ENCODE measurements around the gene WWOX.

WWOX gene

DNA sequence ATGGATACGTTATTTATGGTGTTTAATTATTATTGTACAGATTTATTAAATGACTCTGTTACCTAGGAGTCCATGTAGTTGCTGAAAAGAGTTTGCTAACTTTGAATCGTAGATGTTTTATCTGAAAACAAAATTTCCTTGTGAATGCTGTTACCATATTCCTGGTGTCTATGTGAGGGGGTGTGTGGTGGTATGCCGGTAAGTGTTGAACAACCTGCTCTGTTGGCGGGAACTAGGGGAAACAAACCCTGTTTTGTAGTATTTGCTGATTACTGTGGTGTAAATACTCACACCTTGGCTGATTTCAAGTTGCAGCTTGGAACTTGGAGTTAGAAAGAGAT, 386.4 kb downstream of the WWOX start:
- TF ChIP-seq, protein P1, sequence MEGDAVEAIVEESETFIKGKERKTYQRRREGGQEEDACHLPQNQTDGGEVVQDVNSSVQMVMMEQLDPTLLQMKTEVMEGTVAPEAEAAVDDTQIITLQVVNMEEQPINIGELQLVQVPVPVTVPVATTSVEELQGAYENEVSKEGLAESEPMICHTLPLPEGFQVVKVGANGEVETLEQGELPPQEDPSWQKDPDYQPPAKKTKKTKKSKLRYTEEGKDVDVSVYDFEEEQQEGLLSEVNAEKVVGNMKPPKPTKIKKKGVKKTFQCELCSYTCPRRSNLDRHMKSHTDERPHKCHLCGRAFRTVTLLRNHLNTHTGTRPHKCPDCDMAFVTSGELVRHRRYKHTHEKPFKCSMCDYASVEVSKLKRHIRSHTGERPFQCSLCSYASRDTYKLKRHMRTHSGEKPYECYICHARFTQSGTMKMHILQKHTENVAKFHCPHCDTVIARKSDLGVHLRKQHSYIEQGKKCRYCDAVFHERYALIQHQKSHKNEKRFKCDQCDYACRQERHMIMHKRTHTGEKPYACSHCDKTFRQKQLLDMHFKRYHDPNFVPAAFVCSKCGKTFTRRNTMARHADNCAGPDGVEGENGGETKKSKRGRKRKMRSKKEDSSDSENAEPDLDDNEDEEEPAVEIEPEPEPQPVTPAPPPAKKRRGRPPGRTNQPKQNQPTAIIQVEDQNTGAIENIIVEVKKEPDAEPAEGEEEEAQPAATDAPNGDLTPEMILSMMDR (IDR thresholded peaks at IDR 0.05): no peak
- Histone ChIP-seq H3K4me1 (peaks cover 0 to 5% (median 0%) of the 10 kb centered on the region in 4 donors), H3K36me3 (no peaks in the 10 kb centered on the region), H3K27ac (no peak overlapping the region), H3K9me3 (no peaks in the 10 kb centered on the region), H3K4me3 (no peak overlapping the region), H3K27me3 (no peaks in the 10 kb centered on the region)
- no peak for DNase-seq
- intact Hi-C loops (cut with DNase I; ENCODE audit: low total_unique reads): no loop called here

DNA sequence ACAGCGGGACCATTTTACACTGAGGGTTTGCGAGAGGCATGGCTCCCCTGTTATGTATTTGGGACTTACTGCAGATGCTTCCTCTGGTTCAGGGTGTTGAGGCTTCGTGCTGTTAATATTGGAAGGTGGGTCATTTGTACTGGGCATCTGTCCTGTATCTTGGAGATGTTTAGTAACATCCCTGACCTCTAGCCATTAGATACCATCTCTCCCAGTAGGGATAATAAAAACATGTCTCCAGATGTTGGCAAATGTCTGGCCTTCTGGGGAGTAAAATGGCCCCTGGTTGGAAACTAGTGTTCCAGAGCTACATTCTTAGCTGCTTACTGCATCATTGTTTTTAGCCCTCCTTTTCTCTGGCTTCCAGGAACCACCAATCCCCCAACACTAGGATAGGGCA, 388.0 kb downstream of the WWOX start:
- intact Hi-C loops (cut with DNase I; ENCODE audit: low total_unique reads): no loop called here
- H3K9me3 ChIP-seq: no peaks in the 10 kb centered on the region
- no peak overlapping the region for H3K4me3 ChIP-seq
- peaks cover 0 to 10% (median 0%) of the 10 kb centered on the region in 4 donors for H3K4me1 ChIP-seq
- H3K27me3 ChIP-seq: no peaks in the 10 kb centered on the region
- no peaks in the 10 kb centered on the region for H3K36me3 ChIP-seq
- TF ChIP-seq, protein P1 (IDR thresholded peaks at IDR 0.05): no peak
- DNase-seq: no peak
- no peak overlapping the region for H3K27ac ChIP-seq

DNA sequence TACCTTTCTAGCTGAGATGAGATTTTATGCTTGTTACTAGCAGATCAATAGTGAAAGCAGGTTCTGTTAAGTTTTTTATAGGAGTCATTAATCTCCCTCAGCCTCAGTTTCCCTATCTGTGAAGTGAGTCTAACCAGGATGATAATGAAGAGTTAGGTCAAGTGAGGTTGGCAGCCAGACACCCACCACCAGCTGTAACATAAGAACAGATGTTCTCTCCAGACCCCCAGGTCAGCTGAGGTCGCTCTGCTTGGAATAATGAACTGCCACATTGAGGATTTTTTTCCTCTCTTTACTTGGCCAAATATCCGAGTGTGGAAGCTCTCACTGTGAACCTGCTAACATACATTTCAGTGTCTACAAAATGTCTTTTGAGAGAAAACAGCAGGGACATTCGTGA, 389.6 kb downstream of the WWOX start:
- Histone ChIP-seq H3K27me3 (no peaks in the 10 kb centered on the region), H3K27ac (no peak overlapping the region), H3K4me3 (no peak overlapping the region), H3K9me3 (no peaks in the 10 kb centered on the region), H3K4me1 (peaks cover 0 to 10% (median 0%) of the 10 kb centered on the region in 4 donors), H3K36me3 (no peaks in the 10 kb centered on the region)
- DNase-seq: no peak
- TF ChIP-seq, protein P1 (IDR thresholded peaks at IDR 0.05): no peak
- intact Hi-C loops (cut with DNase I; ENCODE audit: low total_unique reads): no loop called here

DNA sequence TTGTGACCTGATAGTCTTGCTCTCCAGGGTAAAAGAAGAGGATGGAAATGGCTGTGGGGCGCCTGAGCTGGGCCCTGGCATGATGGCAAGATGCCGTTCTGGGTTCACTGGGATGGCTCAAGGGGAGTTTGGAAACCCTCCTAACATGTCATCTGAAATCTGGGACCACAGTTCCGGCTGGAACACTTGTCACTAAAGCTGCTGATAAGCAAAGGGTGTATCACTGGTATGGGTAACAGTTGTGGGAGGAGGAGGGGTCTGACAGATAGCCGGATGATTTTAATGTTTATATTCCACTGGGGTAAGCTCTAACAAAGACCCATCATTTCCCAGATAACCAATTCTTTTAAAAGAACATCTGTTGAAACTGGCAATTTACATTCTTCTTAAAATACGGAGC, 390.2 kb downstream of the WWOX start:
- TF ChIP-seq, protein P1 (IDR thresholded peaks at IDR 0.05): no peak
- Histone ChIP-seq H3K27ac (no peak overlapping the region), H3K4me3 (no peak overlapping the region), H3K36me3 (no peaks in the 10 kb centered on the region), H3K27me3 (no peaks in the 10 kb centered on the region), H3K9me3 (no peaks in the 10 kb centered on the region), H3K4me1 (peaks cover 0 to 10% (median 0%) of the 10 kb centered on the region in 4 donors)
- DNase-seq: no peak
- intact Hi-C loops (cut with DNase I; ENCODE audit: low total_unique reads): no loop called here

DNA sequence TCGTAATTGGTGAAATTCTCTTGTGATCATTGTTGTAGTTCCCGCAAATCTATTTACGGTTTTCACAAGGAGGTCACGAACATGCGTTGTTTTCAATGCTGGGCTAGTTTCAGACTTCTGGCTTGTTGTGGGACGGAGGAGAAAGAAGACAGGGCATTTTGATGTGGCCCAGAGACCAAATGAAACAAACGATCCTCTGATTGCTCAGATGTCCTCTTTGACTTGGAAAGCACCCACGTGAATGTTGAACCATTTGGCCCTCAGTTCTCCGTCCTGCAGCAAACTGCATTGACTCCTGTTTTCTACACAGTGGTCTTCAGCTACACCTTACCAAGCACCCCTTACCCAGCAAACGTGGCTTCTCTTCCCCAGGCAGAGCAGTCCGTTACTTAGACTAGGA, 391.0 kb downstream of the WWOX start:
- no peaks in the 10 kb centered on the region for H3K9me3 ChIP-seq
- TF ChIP-seq, protein P1 (IDR thresholded peaks at IDR 0.05): no peak
- no peak overlapping the region for H3K27ac ChIP-seq
- H3K4me3 ChIP-seq: no peak overlapping the region
- intact Hi-C loops (cut with DNase I; ENCODE audit: low total_unique reads): no loop called here
- no peaks in the 10 kb centered on the region for H3K27me3 ChIP-seq
- no peak for DNase-seq
- no peaks in the 10 kb centered on the region for H3K36me3 ChIP-seq
- peaks cover 0 to 10% (median 0%) of the 10 kb centered on the region in 4 donors for H3K4me1 ChIP-seq

DNA sequence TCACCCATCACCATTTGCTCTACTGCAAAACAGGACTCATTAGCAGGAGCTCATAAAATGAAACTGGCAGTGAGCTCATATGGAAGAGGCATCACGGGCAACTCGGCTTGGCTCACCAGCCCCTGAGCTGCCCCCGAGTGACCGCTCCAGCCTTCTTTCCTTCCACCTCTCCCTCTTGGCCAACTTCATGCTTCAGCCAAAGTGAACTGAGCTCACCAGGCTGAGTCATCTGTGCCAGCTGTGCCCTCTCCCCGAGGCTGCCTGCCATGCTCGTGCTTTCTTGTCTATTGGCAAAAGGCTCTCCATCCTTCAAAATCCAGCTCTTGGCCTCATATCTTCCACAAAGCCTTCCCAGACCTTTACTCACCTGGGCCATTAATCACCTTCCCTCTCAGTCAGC, 391.4 kb downstream of the WWOX start:
- no peak overlapping the region for H3K4me3 ChIP-seq
- TF ChIP-seq, protein P1 (IDR thresholded peaks at IDR 0.05): no peak
- no peak overlapping the region for H3K27ac ChIP-seq
- no peaks in the 10 kb centered on the region for H3K36me3 ChIP-seq
- no peaks in the 10 kb centered on the region for H3K9me3 ChIP-seq
- H3K27me3 ChIP-seq: no peaks in the 10 kb centered on the region
- DNase-seq: peak in 1 of 2 donors; percentile 68
- peaks cover 0 to 10% (median 0%) of the 10 kb centered on the region in 4 donors for H3K4me1 ChIP-seq
- intact Hi-C loops (cut with DNase I; ENCODE audit: low total_unique reads): no loop called here

All from tibial artery (tissue), 4 donors.